SU-DHL-6 (cell line): ENCODE data around the gene GMPPA.

Experiments
- CTCF ChIP-seq: fragments of 200-600 bp; sonication (generic); IDR thresholded peaks from one replicate; pipeline ENCODE4 v1.5.1; 2017; ENCODE audit warnings: antibody characterized with exemption, mild to moderate bottlenecking, low read length, moderate library complexity; ENCODE audit not compliant: insufficient read depth, poor library complexity, severe bottlenecking
- EZH2phosphoT487 ChIP-seq: fragments of 200-600 bp; sonication (generic), shearing (Covaris generic); conservative IDR thresholded peaks from 2 replicates; pipeline ENCODE4 v1.6.1; 2018; ENCODE audit warnings: mild to moderate bottlenecking, antibody characterized with exemption, low read length, moderate library complexity, mixed read lengths

- no peak for TF ChIP-seq CTCF
- TF ChIP-seq EZH2phosphoT487 = no peak
Observed at GRCh38 chr2:219517954-219518778, 19.5 kb downstream of the GMPPA start.
